HG03175 (cell line): ENCODE data around the gene CLTRN.
"Not testable (repeated sequence)": the region's sequence is repeated elsewhere in the genome, so short reads cannot be mapped to it uniquely, and the experiment has no call there.

Experiments used
- ATAC-seq: cut with Tn5 transposase; IDR thresholded peaks from one replicate; pipeline ENCODE4 v1.9.1; 2021; ENCODE audit warnings: mild to moderate bottlenecking, moderate library complexity; ENCODE audit not compliant: unreplicated experiment

CLTRN gene

GRCh38 chrX:15653961-15654360, 10.6 kb downstream of the CLTRN start:
- no peak for ATAC-seq

GRCh38 chrX:15647510-15647909, 17.1 kb downstream of the CLTRN start:
- not testable (repeated sequence) for ATAC-seq

- ATAC-seq = no peak
Measured at GRCh38 chrX:15646543-15646942, 18.1 kb downstream of the CLTRN start.

GRCh38 chrX:15646031-15646430, 18.6 kb downstream of the CLTRN start:
- no peak for ATAC-seq

- no peak for ATAC-seq
Measured at GRCh38 chrX:15645266-15645665, 19.3 kb downstream of the CLTRN start.

- ATAC-seq = no peak
Measured at GRCh38 chrX:15644560-15644872, 20.1 kb downstream of the CLTRN start.

GRCh38 chrX:15643786-15644559, 20.6 kb downstream of the CLTRN start:
- ATAC-seq = no peak

- ATAC-seq = no peak
Measured at GRCh38 chrX:15631637-15632036, 33.0 kb downstream of the CLTRN start.

GRCh38 chrX:15623054-15623453, 41.6 kb downstream of the CLTRN start:
- ATAC-seq = no peak

GRCh38 chrX:15619053-15619755, 45.4 kb downstream of the CLTRN start:
- no peak for ATAC-seq

- no peak for ATAC-seq
Measured at GRCh38 chrX:15617111-15617510, 47.5 kb downstream of the CLTRN start.

GRCh38 chrX:15616531-15616930, 48.1 kb downstream of the CLTRN start:
- no peak for ATAC-seq

GRCh38 chrX:15607067-15607466, 57.5 kb downstream of the CLTRN start:
- no peak for ATAC-seq

- ATAC-seq = no peak
Measured at GRCh38 chrX:15606136-15606535, 58.5 kb downstream of the CLTRN start.

- no peak for ATAC-seq
Measured at GRCh38 chrX:15605226-15605625, 59.4 kb downstream of the CLTRN start.

GRCh38 chrX:15602761-15603160, 61.8 kb downstream of the CLTRN start:
- ATAC-seq = no peak

GRCh38 chrX:15601932-15602331, 62.7 kb downstream of the CLTRN start:
- no peak for ATAC-seq

GRCh38 chrX:15600745-15601144, 63.9 kb downstream of the CLTRN start, which contains the start of gene ACE2:
TSS of gene ACE2 (minus strand) at chrX:15600960. CDS start at chrX:15600911, 49 bp downstream.
- ATAC-seq = no peak

- ATAC-seq = no peak
Measured at GRCh38 chrX:15600049-15600448, 64.6 kb downstream of the CLTRN start.

- no peak for ATAC-seq
Measured at GRCh38 chrX:15599461-15599860, 65.1 kb downstream of the CLTRN start.

- no peak for ATAC-seq
Measured at GRCh38 chrX:15598026-15598425, 66.6 kb downstream of the CLTRN start.

GRCh38 chrX:15594371-15594770, 70.2 kb downstream of the CLTRN start:
- no peak for ATAC-seq
